Left renal pelvis (tissue), 4 donors: Measurements from ENCODE around the gene AFP. TPM values are rescaled to one million over a fixed set of nuclear protein-coding genes. Genes with fewer than 3 reads are reported as not detected.
"Not testable (repeated sequence)": the region's sequence is repeated elsewhere in the genome, so short reads cannot be mapped to it uniquely, and the experiment has no call there.

Experiments used
- DNase-seq, 4 donors: peaks; one replicate each; pipeline ENCODE4 v3.0.0-alpha.2; 2013; ENCODE audit warnings: low read depth in 4 of 4, low spot score in 3 of 4
- polyA plus RNA-seq, 4 donors: library from polyadenylated mRNA; unstranded; fragments of 120-200 nt; gene quantifications; one replicate each; pipeline ENCODE4 v1.2.1, GENCODE V29; 2013; ENCODE audit not compliant: insufficient read length in 4 of 4

The AFP gene
- polyA plus RNA-seq, result 100 to 1,000 TPM; 110 to 978 (median 698) TPM

DNA sequence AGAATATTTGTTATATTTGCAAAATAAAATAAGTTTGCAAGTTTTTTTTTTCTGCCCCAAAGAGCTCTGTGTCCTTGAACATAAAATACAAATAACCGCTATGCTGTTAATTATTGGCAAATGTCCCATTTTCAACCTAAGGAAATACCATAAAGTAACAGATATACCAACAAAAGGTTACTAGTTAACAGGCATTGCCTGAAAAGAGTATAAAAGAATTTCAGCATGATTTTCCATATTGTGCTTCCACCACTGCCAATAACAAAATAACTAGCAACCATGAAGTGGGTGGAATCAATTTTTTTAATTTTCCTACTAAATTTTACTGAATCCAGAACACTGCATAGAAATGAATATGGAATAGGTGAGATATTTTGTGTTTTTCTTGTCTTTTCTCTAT is at the start of gene AFP:
Gene AFP (plus strand): TSS at position 238 of the 400 bp plus-strand sequence. CDS start 42 bp downstream, at position 280.
- no peak for DNase-seq

DNA sequence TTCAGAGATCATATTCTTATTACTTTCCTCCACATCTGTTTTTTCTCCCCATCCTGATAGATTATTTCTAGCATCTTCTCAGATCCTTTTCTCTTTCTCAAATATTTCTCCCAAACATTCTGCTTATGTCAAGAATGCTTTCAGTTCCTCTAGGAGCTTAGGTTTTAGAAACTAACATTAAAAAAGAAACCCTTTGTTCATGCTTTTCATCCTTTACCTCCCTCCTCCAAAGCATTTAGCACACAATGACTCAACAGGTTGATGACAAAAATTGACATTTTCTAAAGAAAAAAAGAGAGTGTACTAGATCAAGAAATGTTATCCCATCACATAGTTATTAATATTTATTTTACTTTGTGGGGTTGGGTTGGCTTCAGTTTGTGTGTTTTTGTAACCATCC is 48.5 kb upstream of the AFP start:
- DNase-seq, result no peak

DNA sequence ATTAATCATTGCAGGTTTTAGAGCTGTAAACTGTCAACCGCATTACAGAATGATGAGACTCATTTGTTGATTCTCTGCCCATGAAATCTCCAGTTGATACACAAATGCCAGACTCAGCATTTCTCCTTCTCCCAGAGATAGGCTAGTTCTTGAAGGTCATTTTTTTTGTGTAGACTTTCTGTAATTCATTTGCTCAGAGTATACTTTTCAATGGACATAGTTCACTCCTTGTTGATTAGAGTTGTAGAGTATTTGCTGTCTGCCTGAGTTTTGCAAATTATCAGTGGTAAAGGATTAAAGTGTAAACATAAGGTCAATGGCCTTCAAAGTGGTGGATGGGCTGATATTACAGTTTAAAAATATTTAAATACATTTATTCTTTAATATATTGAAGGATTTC is 47.1 kb upstream of the AFP start:
- DNase-seq, result no peak

DNA sequence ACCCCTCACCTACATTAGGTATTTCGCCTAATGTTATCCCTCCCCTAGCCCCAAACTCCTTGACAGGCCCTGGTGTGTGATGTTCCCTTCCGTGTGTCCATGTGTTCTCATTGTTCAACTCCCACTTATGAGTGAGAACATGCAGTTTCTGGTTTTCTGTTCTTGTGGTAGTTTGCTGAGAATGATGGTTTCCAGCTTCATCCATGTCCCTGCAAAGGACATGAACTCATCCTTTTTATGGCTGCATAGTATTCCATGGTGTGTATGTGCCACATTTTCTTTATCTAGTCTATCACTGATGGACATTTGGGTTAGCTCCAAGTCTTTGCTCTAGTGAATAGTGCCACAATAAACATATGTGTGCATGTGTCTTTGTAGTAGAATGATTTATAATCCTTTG is 46.4 kb upstream of the AFP start:
- DNase-seq, result not testable (repeated sequence)

DNA sequence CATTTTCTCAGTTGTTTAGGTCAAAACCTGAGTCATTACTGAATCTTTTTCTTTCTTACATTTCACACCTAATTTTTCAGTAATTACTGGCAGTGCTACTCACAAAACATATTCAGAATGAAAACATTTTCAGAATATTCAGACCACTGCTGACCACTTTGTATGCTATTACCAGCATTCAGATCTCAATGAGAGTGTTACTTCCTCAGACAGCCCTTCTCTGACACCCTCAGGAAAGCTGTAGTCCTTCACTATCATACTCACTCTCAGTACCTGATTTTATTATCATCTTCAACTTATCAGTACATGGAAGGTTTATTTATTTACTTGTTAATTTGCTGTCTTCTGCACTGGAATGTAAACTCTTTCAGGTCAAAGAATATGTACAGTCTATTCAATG is 44.2 kb upstream of the AFP start:
- DNase-seq, result no peak

DNA sequence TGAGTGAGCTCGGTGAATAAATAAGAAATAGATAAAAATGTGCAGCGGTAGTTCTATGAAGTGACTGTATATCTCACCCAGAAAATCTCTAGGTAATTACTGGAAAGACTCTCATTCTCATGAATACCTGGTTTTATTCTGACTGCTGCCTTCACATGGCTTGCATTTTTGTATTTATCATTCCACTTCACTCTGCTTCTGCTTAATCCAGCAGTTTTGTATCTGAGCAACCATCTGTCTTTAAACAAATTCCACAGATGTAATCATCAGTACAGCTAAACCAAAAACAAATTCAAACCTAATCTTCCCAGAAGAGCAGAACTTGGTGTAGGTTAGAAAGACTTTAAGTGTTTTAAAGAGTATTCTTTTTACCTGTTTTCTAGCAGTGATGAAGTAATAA is 43.1 kb upstream of the AFP start:
- DNase-seq, result no peak

DNA sequence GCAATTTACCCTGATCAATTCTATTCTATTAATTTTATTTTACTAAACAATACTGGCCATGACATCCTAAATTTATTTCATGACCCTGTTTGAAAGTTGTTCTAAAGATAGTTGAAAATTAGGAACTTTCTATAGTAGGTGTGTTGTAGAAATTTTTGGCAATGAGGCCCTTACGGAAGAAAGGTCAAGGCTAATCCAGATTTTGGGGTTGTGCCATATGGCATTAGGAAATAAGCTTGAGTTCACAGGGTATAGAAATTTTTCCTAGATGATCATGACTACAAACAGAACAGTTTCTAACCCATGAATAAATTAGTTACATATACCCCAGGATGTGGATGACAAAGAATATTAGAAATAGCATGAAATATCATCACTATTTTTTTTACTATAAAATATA is 39.7 kb upstream of the AFP start:
- DNase-seq, result no peak

DNA sequence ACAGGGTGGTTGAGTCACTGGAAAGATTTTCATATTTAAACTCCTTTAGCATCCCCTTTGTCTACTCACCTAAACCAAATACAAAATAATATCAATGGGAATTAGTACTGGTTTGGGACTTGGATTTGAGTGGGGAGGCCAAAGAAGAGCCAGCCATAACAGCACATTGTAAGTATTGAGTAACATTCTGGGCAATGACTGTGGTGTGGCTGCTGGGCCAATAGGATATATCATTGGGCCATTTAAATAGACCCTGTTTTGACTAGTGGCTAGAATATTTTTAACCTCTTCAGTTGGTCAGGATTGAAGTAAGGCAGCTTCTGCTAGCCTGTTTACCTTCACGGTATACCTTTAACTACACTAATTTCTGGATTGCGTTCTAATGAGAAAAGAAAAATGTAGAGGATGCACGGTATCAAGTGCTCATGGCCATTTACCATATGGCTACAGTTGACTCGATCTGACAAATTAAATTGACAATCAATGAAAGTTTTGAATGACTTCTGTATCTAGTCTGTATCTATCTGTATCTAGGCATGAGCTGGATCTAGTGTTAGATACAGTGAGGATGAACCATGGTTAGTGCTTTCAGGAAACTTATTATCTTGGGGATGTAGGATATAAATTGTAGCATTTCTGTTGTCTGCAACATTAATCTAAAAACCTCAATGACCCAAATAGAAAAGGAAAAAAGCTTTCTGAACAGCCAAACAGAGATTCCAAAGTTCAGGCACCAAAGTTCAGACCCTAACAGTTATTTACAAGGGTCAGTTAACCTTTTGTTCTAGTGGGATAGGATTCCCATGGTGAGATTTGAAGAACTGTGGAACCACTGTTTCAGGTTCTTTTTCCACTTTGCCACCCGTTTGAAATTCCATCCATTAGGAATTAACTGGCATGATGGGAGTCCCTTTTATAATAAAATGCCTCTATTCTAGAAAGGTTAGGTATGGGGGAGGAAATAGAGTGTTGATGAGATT is 38.7 kb upstream of the AFP start:
- DNase-seq, result no peak

DNA sequence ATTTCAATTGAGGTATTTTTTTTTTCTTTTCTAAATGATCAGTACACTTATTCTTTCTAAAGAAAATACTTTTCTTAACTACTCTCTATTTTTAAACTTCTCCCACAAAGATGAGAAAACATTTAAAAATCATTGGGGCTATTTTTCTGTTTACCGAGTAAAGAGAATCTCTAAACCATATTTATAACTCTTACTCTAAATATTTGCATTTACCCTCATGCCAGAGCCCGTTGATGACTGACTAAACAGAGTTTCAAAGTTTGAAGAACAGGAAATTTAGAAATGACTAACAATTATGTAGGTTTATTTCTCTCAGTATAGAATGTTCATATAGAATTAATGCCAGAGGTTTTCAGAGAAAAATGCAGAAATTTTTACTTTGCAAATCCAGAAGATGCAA is 34.6 kb upstream of the AFP start:
- DNase-seq, result no peak

DNA sequence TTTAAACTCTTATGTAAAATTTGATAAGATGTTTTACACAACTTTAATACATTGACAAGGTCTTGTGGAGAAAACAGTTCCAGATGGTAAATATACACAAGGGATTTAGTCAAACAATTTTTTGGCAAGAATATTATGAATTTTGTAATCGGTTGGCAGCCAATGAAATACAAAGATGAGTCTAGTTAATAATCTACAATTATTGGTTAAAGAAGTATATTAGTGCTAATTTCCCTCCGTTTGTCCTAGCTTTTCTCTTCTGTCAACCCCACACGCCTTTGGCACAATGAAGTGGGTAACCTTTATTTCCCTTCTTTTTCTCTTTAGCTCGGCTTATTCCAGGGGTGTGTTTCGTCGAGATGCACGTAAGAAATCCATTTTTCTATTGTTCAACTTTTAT is 32.0 kb upstream of the AFP start, which contains the start of gene ALB:
Gene ALB (plus strand): TSS at position 246 of the 400 bp plus-strand sequence. CDS start 41 bp downstream, at position 287.
- DNase-seq, result no peak

DNA sequence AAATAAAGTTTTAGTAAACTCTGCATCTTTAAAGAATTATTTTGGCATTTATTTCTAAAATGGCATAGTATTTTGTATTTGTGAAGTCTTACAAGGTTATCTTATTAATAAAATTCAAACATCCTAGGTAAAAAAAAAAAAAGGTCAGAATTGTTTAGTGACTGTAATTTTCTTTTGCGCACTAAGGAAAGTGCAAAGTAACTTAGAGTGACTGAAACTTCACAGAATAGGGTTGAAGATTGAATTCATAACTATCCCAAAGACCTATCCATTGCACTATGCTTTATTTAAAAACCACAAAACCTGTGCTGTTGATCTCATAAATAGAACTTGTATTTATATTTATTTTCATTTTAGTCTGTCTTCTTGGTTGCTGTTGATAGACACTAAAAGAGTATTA is 31.6 kb upstream of the AFP start:
- no peak for DNase-seq

DNA sequence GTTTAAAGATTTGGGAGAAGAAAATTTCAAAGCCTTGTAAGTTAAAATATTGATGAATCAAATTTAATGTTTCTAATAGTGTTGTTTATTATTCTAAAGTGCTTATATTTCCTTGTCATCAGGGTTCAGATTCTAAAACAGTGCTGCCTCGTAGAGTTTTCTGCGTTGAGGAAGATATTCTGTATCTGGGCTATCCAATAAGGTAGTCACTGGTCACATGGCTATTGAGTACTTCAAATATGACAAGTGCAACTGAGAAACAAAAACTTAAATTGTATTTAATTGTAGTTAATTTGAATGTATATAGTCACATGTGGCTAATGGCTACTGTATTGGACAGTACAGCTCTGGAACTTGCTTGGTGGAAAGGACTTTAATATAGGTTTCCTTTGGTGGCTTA is 30.9 kb upstream of the AFP start:
- DNase-seq, result no peak

DNA sequence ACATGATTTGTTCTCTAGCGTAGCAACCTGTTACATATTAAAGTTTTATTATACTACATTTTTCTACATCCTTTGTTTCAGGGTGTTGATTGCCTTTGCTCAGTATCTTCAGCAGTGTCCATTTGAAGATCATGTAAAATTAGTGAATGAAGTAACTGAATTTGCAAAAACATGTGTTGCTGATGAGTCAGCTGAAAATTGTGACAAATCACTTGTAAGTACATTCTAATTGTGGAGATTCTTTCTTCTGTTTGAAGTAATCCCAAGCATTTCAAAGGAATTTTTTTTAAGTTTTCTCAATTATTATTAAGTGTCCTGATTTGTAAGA is 29.5 kb upstream of the AFP start:
- no peak for DNase-seq

DNA sequence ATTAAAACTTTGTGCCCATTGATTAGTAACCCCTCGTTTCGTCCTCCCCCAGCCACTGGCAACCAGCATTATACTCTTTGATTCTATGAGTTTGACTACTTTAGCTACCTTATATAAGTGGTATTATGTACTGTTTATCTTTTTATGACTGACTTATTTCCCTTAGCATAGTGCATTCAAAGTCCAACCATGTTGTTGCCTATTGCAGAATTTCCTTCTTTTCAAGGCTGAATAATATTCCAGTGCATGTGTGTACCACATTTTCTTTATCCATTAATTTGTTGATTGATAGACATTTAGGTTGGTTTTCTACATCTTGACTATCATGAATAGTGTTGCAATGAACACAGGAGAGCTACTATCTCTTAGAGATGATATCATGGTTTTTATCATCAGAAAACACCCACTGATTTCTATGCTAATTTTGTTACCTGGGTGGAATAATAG is 28.8 kb upstream of the AFP start:
- DNase-seq, result no peak

DNA sequence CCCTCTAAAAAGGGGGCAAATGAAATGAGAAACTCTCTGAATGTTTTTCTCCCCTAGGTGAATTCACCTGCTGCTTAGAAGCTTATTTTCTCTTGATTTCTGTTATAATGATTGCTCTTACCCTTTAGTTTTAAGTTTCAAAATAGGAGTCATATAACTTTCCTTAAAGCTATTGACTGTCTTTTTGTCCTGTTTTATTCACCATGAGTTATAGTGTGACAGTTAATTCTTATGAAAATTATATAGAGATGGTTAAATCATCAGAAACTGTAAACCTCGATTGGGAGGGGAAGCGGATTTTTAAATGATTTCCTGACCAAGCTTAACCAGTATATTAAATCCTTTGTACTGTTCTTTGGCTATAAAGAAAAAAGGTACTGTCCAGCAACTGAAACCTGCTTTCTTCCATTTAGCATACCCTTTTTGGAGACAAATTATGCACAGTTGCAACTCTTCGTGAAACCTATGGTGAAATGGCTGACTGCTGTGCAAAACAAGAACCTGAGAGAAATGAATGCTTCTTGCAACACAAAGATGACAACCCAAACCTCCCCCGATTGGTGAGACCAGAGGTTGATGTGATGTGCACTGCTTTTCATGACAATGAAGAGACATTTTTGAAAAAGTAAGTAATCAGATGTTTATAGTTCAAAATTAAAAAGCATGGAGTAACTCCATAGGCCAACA is 27.7 kb upstream of the AFP start:
- no peak for DNase-seq

DNA sequence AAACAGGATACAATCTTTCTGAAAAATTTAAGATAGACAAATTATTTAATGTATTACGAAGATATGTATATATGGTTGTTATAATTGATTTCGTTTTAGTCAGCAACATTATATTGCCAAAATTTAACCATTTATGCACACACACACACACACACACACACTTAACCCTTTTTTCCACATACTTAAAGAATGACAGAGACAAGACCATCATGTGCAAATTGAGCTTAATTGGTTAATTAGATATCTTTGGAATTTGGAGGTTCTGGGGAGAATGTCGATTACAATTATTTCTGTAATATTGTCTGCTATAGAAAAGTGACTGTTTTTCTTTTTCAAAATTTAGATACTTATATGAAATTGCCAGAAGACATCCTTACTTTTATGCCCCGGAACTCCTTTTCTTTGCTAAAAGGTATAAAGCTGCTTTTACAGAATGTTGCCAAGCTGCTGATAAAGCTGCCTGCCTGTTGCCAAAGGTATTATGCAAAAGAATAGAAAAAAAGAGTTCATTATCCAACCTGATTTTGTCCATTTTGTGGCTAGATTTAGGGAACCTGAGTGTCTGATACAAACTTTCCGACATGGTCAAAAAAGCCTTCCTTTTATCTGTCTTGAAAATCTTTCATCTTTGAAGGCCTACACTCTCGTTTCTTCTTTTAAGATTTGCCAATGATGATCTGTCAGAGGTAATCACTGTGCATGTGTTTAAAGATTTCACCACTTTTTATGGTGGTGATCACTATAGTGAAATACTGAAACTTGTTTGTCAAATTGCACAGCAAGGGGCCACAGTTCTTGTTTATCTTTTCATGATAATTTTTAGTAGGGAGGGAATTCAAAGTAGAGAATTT is 26.8 kb upstream of the AFP start:
- no peak for DNase-seq

DNA sequence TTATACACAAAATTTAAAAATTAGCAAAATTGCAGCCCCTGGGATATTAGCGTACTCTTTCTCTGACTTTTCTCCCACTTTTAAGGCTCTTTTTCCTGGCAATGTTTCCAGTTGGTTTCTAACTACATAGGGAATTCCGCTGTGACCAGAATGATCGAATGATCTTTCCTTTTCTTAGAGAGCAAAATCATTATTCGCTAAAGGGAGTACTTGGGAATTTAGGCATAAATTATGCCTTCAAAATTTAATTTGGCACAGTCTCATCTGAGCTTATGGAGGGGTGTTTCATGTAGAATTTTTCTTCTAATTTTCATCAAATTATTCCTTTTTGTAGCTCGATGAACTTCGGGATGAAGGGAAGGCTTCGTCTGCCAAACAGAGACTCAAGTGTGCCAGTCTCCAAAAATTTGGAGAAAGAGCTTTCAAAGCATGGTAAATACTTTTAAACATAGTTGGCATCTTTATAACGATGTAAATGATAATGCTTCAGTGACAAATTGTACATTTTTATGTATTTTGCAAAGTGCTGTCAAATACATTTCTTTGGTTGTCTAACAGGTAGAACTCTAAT is 26.0 kb upstream of the AFP start:
- no peak for DNase-seq

DNA sequence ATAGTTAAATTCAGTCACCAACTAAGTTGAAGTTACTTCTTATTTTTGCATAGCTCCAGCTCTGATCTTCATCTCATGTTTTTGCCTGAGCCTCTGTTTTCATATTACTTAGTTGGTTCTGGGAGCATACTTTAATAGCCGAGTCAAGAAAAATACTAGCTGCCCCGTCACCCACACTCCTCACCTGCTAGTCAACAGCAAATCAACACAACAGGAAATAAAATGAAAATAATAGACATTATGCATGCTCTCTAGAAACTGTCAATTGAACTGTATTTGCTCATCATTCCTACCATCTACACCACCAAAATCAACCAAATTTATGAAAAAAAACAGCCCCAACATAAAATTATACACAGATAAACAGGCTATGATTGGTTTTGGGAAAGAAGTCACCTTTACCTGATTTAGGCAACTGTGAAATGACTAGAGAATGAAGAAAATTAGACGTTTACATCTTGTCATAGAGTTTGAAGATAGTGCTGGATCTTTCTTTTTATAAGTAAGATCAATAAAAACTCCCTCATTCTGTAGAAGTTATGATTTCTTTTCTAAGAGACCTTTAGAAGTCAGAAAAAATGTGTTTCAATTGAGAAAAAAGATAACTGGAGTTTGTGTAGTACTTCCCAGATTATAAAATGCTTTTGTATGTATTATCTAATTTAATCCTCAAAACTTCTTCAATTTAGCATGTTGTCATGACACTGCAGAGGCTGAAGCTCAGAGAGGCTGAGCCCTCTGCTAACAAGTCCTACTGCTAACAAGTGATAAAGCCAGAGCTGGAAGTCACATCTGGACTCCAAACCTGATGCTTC is 24.9 kb upstream of the AFP start:
- no peak for DNase-seq

DNA sequence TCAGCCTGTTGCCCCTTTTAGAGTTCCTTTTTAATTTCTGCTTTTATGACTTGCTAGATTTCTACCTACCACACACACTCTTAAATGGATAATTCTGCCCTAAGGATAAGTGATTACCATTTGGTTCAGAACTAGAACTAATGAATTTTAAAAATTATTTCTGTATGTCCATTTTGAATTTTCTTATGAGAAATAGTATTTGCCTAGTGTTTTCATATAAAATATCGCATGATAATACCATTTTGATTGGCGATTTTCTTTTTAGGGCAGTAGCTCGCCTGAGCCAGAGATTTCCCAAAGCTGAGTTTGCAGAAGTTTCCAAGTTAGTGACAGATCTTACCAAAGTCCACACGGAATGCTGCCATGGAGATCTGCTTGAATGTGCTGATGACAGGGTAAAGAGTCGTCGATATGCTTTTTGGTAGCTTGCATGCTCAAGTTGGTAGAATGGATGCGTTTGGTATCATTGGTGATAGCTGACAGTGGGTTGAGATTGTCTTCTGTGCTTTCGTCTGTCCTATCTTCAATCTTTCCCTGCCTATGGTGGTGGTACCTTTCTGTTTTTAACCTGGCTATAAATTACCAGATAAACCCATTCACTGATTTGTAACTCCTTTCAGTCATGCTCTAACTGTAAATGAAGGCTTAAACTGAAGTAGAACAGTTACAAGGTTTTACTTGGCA is 24.1 kb upstream of the AFP start:
- DNase-seq, result no peak
